Psoas muscle (tissue), 8 donors: ENCODE results near the gene A4GALT. TPM values are rescaled to one million over a fixed set of nuclear protein-coding genes. Genes with fewer than 3 reads are reported as not detected.

ENCODE experiments used
- ATAC-seq, 4 donors: fragments of 200-7000 bp; cut with Tn5 transposase; one replicate each; pipeline ENCODE4 v1.9.1; 2020; ENCODE audit warnings: moderate library complexity in 3 of 4, mild to moderate bottlenecking in 2 of 4
- DNase-seq, 2 donors: peaks; one replicate each; pipeline ENCODE4 v3.0.0-alpha.2; 2020
- H3K27ac ChIP-seq: fragments of 200-600 bp; one replicate; pipeline ENCODE4 v1.8.0; 2022
- H3K27me3 ChIP-seq, 3 donors: fragments of 200-600 bp in 1 of 3; one replicate each; pipeline versions ENCODE4 v1.6.1 to v1.8.0; 2013 to 2022; ENCODE audit warnings: low read length in 2 of 3, mild to moderate bottlenecking in 2 of 3, moderate library complexity in 1 of 3; ENCODE audit not compliant: insufficient read depth in 3 of 3
- H3K36me3 ChIP-seq, 2 donors: fragments of 200-600 bp in 1 of 2; one replicate each; pipeline versions ENCODE4 v1.6.1 to v1.8.0; 2013 to 2022; ENCODE audit warnings: low read depth in 1 of 2, mild to moderate bottlenecking in 1 of 2, moderate library complexity in 1 of 2; ENCODE audit not compliant: insufficient read depth in 1 of 2
- H3K4me1 ChIP-seq: fragments of 200-600 bp; one replicate; pipeline ENCODE4 v1.8.0; 2022
- H3K4me3 ChIP-seq: fragments of 200-600 bp; one replicate; pipeline ENCODE4 v1.8.0; 2022; ENCODE audit warnings: mild to moderate bottlenecking
- H3K9me3 ChIP-seq: fragments of 200-600 bp; one replicate; pipeline ENCODE4 v1.8.0; 2022
- CTCF ChIP-seq: fragments of 200-600 bp; IDR thresholded peaks from one replicate; pipeline ENCODE4 v1.8.0; 2022; ENCODE audit warnings: antibody characterized with exemption
- WGBS, 3 donors: extraction: QIAGEN DNeasy Blood & Tissue Kit; methylation state at CpG; one replicate each; pipeline versions ENCODE4 v1.1.6 to v1.1.7; 2013; 5-methylcytosine and 5-hydroxymethylcytosine counted together
- intact Hi-C, 2 donors: fragments of 100-400 bp; cut with DNase I; formaldehyde crosslinking; loops; one replicate each; pipeline versions ENCODE4 v1.11.0 to v1.14.2; 2022
- polyA plus RNA-seq, 3 donors: library from polyadenylated mRNA; stranded (reverse); fragments of 200-250 nt; gene quantifications; one replicate each; pipeline ENCODE4 v1.2.3, GENCODE V29; 2013
- total RNA-seq, 4 donors: library from RNA; stranded (reverse); fragmentation: NEBNext Ultra II Directional in 2 of 4; extraction: Animal tissue kit (Norgen Biotek cat#: 25700) in 2 of 4; gene quantifications; one replicate each; pipeline versions ENCODE4 v1.2.1 to v1.2.4, GENCODE V29; 2021 to 2023
- donor health status: healthy with polysubstance abuse.
- donor health status: DM: no; HTN: no; CAD: no; lungs with moderate emphysema.
- donor health status: Bipolar disorder and iron deficiency.
- donor health status: healthy.
- donor health status: DM: yes; HTN: yes; CAD: no.
- donor health status: DM: no; HTN: no; CAD: no.
- donor health status: DM: no; HTN: no; CAD: no.
- donor health status: DM: yes; HTN: yes; CAD: no.

The A4GALT gene
- total and polyA plus RNA-seq, 7 donors, result 6.5 to 28.8 (median 15.2) TPM

GRCh38 chr22:42726811-42727210, 6.1 kb upstream of the A4GALT start:
- intact Hi-C loops, result no loop called here

GRCh38 chr22:42725606-42726355, 5.1 kb upstream of the A4GALT start:
- DNase-seq (no peak), ATAC-seq (no peak)
- no peaks in the 10 kb centered on the region for H3K9me3 ChIP-seq
- no peak for TF ChIP-seq CTCF
- H3K27me3 ChIP-seq, result peaks cover 0 to 6% (median 0%) of the 10 kb centered on the region in 3 donors
- no peak overlapping the region for H3K27ac ChIP-seq
- no peak overlapping the region for H3K4me3 ChIP-seq
- H3K36me3 ChIP-seq, result no peaks in the 10 kb centered on the region
- WGBS, 3 donors, result 65 to 69% (median 68%) methylated on average over 6 of the region's 6 CpGs
- intact Hi-C loops, result no loop called here
- H3K4me1 ChIP-seq, result no peaks in the 10 kb centered on the region

More at GRCh38 chr22:42726811-42727210, 6.1 kb upstream of the A4GALT start:
- no peaks in the 10 kb centered on the region for H3K4me1 ChIP-seq
- DNase-seq (no peak), ATAC-seq (no peak)
- H3K4me3 ChIP-seq, result no peak overlapping the region
- H3K27ac ChIP-seq, result no peak overlapping the region
- H3K27me3 ChIP-seq, result no peaks in the 10 kb centered on the region
- H3K9me3 ChIP-seq, result no peaks in the 10 kb centered on the region
- no peaks in the 10 kb centered on the region for H3K36me3 ChIP-seq
- 92 to 97% (median 96%) methylated on average over 6 of the region's 6 CpGs for WGBS, 3 donors
- no peak for TF ChIP-seq CTCF

- DNase-seq (no peak), ATAC-seq (no peak)
- no peaks in the 10 kb centered on the region for H3K36me3 ChIP-seq
- no peak overlapping the region for H3K27ac ChIP-seq
- no peak overlapping the region for H3K4me3 ChIP-seq
- no peak for TF ChIP-seq CTCF
- H3K4me1 ChIP-seq, result peaks cover 5% of the 10 kb centered on the region
- intact Hi-C loops, result loop anchor here in 1 of 2 donors (5.0 kb wide), 1 partner anchor 62 kb away; no protein-coding TSS in a partner anchor
- 73 to 85% (median 76%) methylated on average over 5 of the region's 5 CpGs for WGBS, 3 donors
- H3K27me3 ChIP-seq, result peaks cover 0 to 12% (median 2%) of the 10 kb centered on the region in 3 donors
- no peaks in the 10 kb centered on the region for H3K9me3 ChIP-seq
These were observed 3.4 kb upstream of the A4GALT start for GRCh38 chr22:42724062-42724461.

- H3K36me3 ChIP-seq, result no peaks in the 10 kb centered on the region
- intact Hi-C loops, result loop anchor here in 1 of 2 donors (5.0 kb wide), 1 partner anchor 59 kb away; no protein-coding TSS in a partner anchor
- WGBS, 3 donors, result 2% methylated on average over 22 of the region's 22 CpGs
- H3K4me3 ChIP-seq, result peak overlapping the region; percentile 85
- TF ChIP-seq CTCF, result no peak
- ATAC-seq (peak in 1 of 4 donors; percentile 14), DNase-seq (peak in 1 of 2 donors; percentile 54)
- H3K4me1 ChIP-seq, result peaks cover 5% of the 10 kb centered on the region
- H3K27ac ChIP-seq, result no peak overlapping the region
- peaks cover 0 to 12% (median 2%) of the 10 kb centered on the region in 3 donors for H3K27me3 ChIP-seq
- no peaks in the 10 kb centered on the region for H3K9me3 ChIP-seq
These were observed 370 bp upstream of the A4GALT start for GRCh38 chr22:42721045-42721434.
